K562 (cell line): ENCODE data around the gene RBL1. TPM values are rescaled to one million over a fixed set of nuclear protein-coding genes. Genes with fewer than 3 reads are reported as not detected.

ENCODE experiments used
- ATAC-seq: fragments of 200-7000 bp; cut with Tn5 transposase; 3 replicates; pipeline ENCODE4 v1.9.1; 2020; ENCODE audit warnings: moderate library complexity
- BruUV-seq: library from RNA; stranded (reverse); fragments of 400-500 nt; replicated peaks from 2 replicates; lab custom pipeline; 2021; lab: Mats Ljungman, UMichigan
- CTCF ChIA-PET: fragments of 300-600 bp; formaldehyde crosslinking; extraction: SDS; loops from one replicate; lab custom pipeline; 2021; ENCODE audit warnings: low intra/inter-chr PET ratio; lab: Yijun Ruan, JAX
- POLR2A ChIA-PET: fragments of 300-600, 350-650 bp; sonication (Branson Sonifier 250); formaldehyde crosslinking; extraction: SDS; loops from one replicate; lab custom pipeline; 2021; ENCODE audit warnings: antibody characterized with exemption, inconsistent platforms; lab: Yijun Ruan, JAX
- DNase-seq, 4 experiments: peaks; one replicate each; pipeline versions ENCODE4 v3.0.0 to v3.0.0-alpha.2; 2011 to 2018; ENCODE audit warnings: low spot score in 3 of 4, mixed read lengths in 3 of 4; ENCODE audit errors: extremely low read depth in 1 of 4
- FAIRE-seq: peaks from 2 replicates; lab custom pipeline; 2011; peaks lifted over from hg19 to GRCh38; lab: Jason Lieb, UNC
- H2AFZ ChIP-seq: 2 replicates; pipeline ENCODE4 v1.6.0; 2011; ENCODE audit warnings: low read depth, low read length, control low read depth, inconsistent platforms
- H3K27ac ChIP-seq: fragments of 200-600 bp; 3 replicates; pipeline ENCODE4 v1.8.0; 2011; ENCODE audit warnings: low read depth, mild to moderate bottlenecking, control low read depth, inconsistent platforms, low read length, moderate library complexity, mixed read lengths; ENCODE audit errors: extremely low read depth
- H3K27me3 ChIP-seq, 2 experiments: fragments of 300-600 bp in 1 of 2; 2 replicates in 1 of 2; 3 replicates in 1 of 2; pipeline versions ENCODE4 v1.6.0 to v1.8.0; 2011; ENCODE audit warnings: inconsistent platforms in 2 of 2, low read length in 2 of 2, mild to moderate bottlenecking in 1 of 2, mixed read lengths in 1 of 2, moderate library complexity in 1 of 2; ENCODE audit not compliant: control insufficient read depth in 2 of 2, insufficient read depth in 2 of 2
- H3K36me3 ChIP-seq: fragments of 300-600 bp; 3 replicates; pipeline ENCODE4 v1.8.0; 2011; ENCODE audit warnings: mild to moderate bottlenecking, low read length, inconsistent platforms; ENCODE audit not compliant: control insufficient read depth, insufficient read depth
- H3K4me1 ChIP-seq, 2 experiments: fragments of 200-600 bp in 1 of 2; replicated peaks in 1 of 2; 2 replicates in 1 of 2; 3 replicates in 1 of 2; pipeline versions ENCODE4 v1.5.1 to v1.8.0; 2011; ENCODE audit warnings: inconsistent platforms in 2 of 2, low read length in 2 of 2, mild to moderate bottlenecking in 1 of 2, mixed read lengths in 1 of 2, moderate library complexity in 1 of 2; ENCODE audit not compliant: control insufficient read depth in 2 of 2, insufficient read depth in 2 of 2
- H3K4me2 ChIP-seq: 2 replicates; pipeline ENCODE4 v1.6.1; 2011; ENCODE audit warnings: low read length, control low read depth, inconsistent platforms, mixed read lengths; ENCODE audit not compliant: insufficient read depth
- H3K4me3 ChIP-seq: fragments of 200-600 bp; sonication (generic), shearing (Covaris generic); 2 replicates; pipeline ENCODE4 v1.5.1; 2016; ENCODE audit warnings: control low read depth, inconsistent platforms
- H3K79me2 ChIP-seq: fragments of 200-600 bp; 3 replicates; pipeline ENCODE4 v1.8.0; 2011; ENCODE audit warnings: low read length, inconsistent platforms; ENCODE audit not compliant: control insufficient read depth, insufficient read depth
- H3K9ac ChIP-seq, 2 experiments: 2 replicates each; pipeline versions ENCODE4 v1.6.0 to v1.6.1; 2011; ENCODE audit warnings: low read depth in 2 of 2, low read length in 2 of 2, control low read depth in 1 of 2, inconsistent platforms in 1 of 2, mild to moderate bottlenecking in 1 of 2, mixed read lengths in 1 of 2; ENCODE audit not compliant: insufficient read depth in 1 of 2
- H3K9me1 ChIP-seq: one replicate; pipeline ENCODE4 v1.6.0; 2011; ENCODE audit warnings: inconsistent platforms, mild to moderate bottlenecking, low read length, moderate library complexity; ENCODE audit not compliant: control insufficient read depth, insufficient read depth
- H3K9me3 ChIP-seq: replicated peaks from 2 replicates; pipeline ENCODE4 v1.5.1; 2011; ENCODE audit warnings: low read depth, low read length, inconsistent platforms; ENCODE audit not compliant: control insufficient read depth, insufficient read depth
- H4K20me1 ChIP-seq: replicated peaks from 2 replicates; pipeline ENCODE4 v1.6.1; 2011; ENCODE audit warnings: low read length, inconsistent platforms, mixed read lengths; ENCODE audit not compliant: control insufficient read depth, insufficient read depth
- ARID1B ChIP-seq: fragments of 450-650 bp; IDR thresholded peaks from 2 replicates; pipeline ENCODE4 v1.6.1; 2016; ENCODE audit warnings: antibody characterized with exemption, mild to moderate bottlenecking, inconsistent platforms
- CBFA2T3 ChIP-seq: fragments of 450-650 bp; IDR thresholded peaks from 2 replicates; pipeline ENCODE4 v1.6.1; 2017
- EGR1 ChIP-seq: fragments of 450-650 bp; conservative IDR thresholded peaks from 2 replicates; pipeline ENCODE4 v1.6.1; 2017; ENCODE audit warnings: mild to moderate bottlenecking
- FOXJ3 ChIP-seq: sonication (generic); formaldehyde crosslinking; IDR thresholded peaks from 2 replicates; pipeline ENCODE4 v1.4.0; 2020; ENCODE audit warnings: mild to moderate bottlenecking, missing genetic modification reagents
- KLF16 ChIP-seq: IDR thresholded peaks from 2 replicates; pipeline ENCODE4 v1.6.1; 2016; ENCODE audit warnings: antibody characterized with exemption
- STAT5A ChIP-seq: IDR thresholded peaks from 2 replicates; pipeline ENCODE4 v1.6.1; 2012; ENCODE audit warnings: low read length, inconsistent platforms, borderline replicate concordance
- TBL1XR1 ChIP-seq, 2 experiments: IDR thresholded peaks; 2 replicates each; pipeline ENCODE4 v1.6.1; 2012; ENCODE audit warnings: improper control_type of control experiment in 2 of 2, low read length in 2 of 2, mild to moderate bottlenecking in 1 of 2
- WGBS: fragments of 100-300 bp; shearing (Covaris generic); methylation state at CpG from one replicate; pipeline ENCODE4 v1.1.6; 2016; ENCODE audit warnings: low coverage, mixed read lengths; ENCODE audit not compliant: insufficient coverage; ENCODE audit errors: missing lambda C conversion rate; 5-methylcytosine and 5-hydroxymethylcytosine counted together
- in situ Hi-C: fragments of 300-500 bp; cut with MboI; formaldehyde crosslinking; loops from 4 replicates; pipeline ENCODE4 v1.15.0; 2018; ENCODE audit warnings: inconsistent platforms, mixed read lengths
- intact Hi-C: fragments of 100-400 bp; cut with micrococcal nuclease; formaldehyde crosslinking; loops from 2 replicates; pipeline ENCODE4 v1.14.2; 2022
- polyA plus RNA-seq, 8 experiments: library from polyadenylated mRNA; depleted of rRNA in 4 of 8; stranded (reverse) in 5 of 8; unstranded in 3 of 8; fragments of >200 nt; fragmentation: Nextera tagmentation in 2 of 8; fragmentation: Illumina TruSeq in 1 of 8; extraction: Ambion mirVana in 2 of 8; extraction: Trizol in 1 of 8; gene quantifications; 2 replicates each; pipeline versions ENCODE4 v1.2.1 to v1.2.3, GENCODE V29; 2011 to 2014; ENCODE audit warnings: inconsistent platforms in 1 of 8, missing spikeins in 1 of 8
- total RNA-seq, 7 experiments: library from RNA; depleted of rRNA in 6 of 7; stranded (reverse); fragments of >200 nt in 6 of 7; fragmentation: Illumina TruSeq in 2 of 7; extraction: Trizol in 2 of 7; gene quantifications; 2 replicates each; pipeline versions ENCODE4 v1.2.1 to v1.2.3, GENCODE V29; 2011 to 2021; ENCODE audit warnings: low replicate concordance in 1 of 7
- TF ChIP-seq, protein P1 (sequence below): sonication (generic); formaldehyde crosslinking; IDR thresholded peaks from 2 replicates; pipeline ENCODE4 v1.8.0; 2023; ENCODE audit warnings: mild to moderate bottlenecking, missing genetic modification reagents

Gene RBL1
- total and polyA plus RNA-seq, 9 of the 15 experiments (the other 6 are each of a cell fraction or from before 2014, with no cell fraction given), result 4.0 to 25.9 (median 15.6) TPM

GRCh38 chr20:36969051-36969450, 126.7 kb downstream of the RBL1 start:
- Histone ChIP-seq H3K9ac (no peak overlapping the region), H3K4me2 (no peak overlapping the region), H3K4me1 (peaks cover 3 to 6% of the 10 kb centered on the region in 2 experiments; a peak in 2 of 5 replicates), H3K9me3 (no peaks in the 10 kb centered on the region), H4K20me1 (no peaks in the 10 kb centered on the region), H3K27ac (no peak overlapping the region; the same call in 2 of the 3 replicates), H3K36me3 (no peaks in the 10 kb centered on the region), H3K4me3 (no peak overlapping the region), H3K27me3 (no peaks in the 10 kb centered on the region), H3K79me2 (no peaks in the 10 kb centered on the region), H3K9me1 (no peaks in the 10 kb centered on the region), H2AFZ (peak overlapping the region; percentile 87)
- POLR2A ChIA-PET, result no interaction called here
- CTCF ChIA-PET, result no interaction called here
- no peak for FAIRE-seq
- WGBS, result 39% methylated on average over 4 of the region's 4 CpGs
- peak in 1 of 4 experiments; percentile 35 for DNase-seq
- ATAC-seq, result no peak; the same call in 2 of the 3 replicates
- intact Hi-C loops, result no loop called here
- in situ Hi-C loops, result no loop called here
- TF ChIP-seq EGR1 (peak; percentile 80), STAT5A (no peak), KLF16 (no peak), CBFA2T3 (peak; percentile 21; the same call in 1 of the 2 replicates), ARID1B (0 out of 2 replicates have a peak, but pooled peaks have one; percentile 16), FOXJ3 (CRISPR knock-in tag) (no peak), TBL1XR1 (IDR thresholded peaks at IDR 0.05; ENCODE audit: low read length in 2 of 2) (no peak)
- TF ChIP-seq, protein P1, sequence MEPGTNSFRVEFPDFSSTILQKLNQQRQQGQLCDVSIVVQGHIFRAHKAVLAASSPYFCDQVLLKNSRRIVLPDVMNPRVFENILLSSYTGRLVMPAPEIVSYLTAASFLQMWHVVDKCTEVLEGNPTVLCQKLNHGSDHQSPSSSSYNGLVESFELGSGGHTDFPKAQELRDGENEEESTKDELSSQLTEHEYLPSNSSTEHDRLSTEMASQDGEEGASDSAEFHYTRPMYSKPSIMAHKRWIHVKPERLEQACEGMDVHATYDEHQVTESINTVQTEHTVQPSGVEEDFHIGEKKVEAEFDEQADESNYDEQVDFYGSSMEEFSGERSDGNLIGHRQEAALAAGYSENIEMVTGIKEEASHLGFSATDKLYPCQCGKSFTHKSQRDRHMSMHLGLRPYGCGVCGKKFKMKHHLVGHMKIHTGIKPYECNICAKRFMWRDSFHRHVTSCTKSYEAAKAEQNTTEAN (CRISPR knock-in tag), result no peak
- BruUV-seq, result no TSS peak
